Stimulated activated effector memory CD8-positive, alpha-beta T cell treated with anti-CD3 and anti-CD28 coated beads, Interleukin-12 subunit alpha, Interleukin-12 subunit beta, amount 100 ng/mL, for 72 hours (primary cell): Measurements from ENCODE around the gene TSPY4.
"Not testable (repeated sequence)": the region's sequence is repeated elsewhere in the genome, so short reads cannot be mapped to it uniquely, and the experiment has no call there.

Source experiments
- ATAC-seq: fragments of 150-1000 bp; cut with Tn5 transposase; 2 replicates; pipeline ENCODE4 v1.10.0; 2021
- DNase-seq, 2 donors: peaks; one replicate each; pipeline ENCODE4 v3.0.0; 2021 to 2022; ENCODE audit warnings: low spot score in 2 of 2
- H3K27ac Mint-ChIP-seq: one replicate; pipeline ENCODE4 v1.8.0; 2022; ENCODE audit warnings: mild to moderate bottlenecking, mixed read lengths
- H3K36me3 Mint-ChIP-seq: one replicate; pipeline ENCODE4 v1.8.0; 2022; ENCODE audit warnings: mild to moderate bottlenecking, mixed read lengths
- H3K4me1 Mint-ChIP-seq: one replicate; pipeline ENCODE4 v1.8.0; 2022; ENCODE audit warnings: mixed read lengths
- H3K4me3 Mint-ChIP-seq: one replicate; pipeline ENCODE4 v1.8.0; 2022; ENCODE audit warnings: mild to moderate bottlenecking, mixed read lengths
- H3K9me3 Mint-ChIP-seq: one replicate; pipeline ENCODE4 v1.8.0; 2022; ENCODE audit warnings: mixed read lengths

TSPY4 gene

GRCh38 chrY:9337164-9337563 is at the start of gene TSPY4:
Gene TSPY4, plus strand, starts transcription at chrY:9337464. Its CDS starts 46 bp downstream, at chrY:9337510.
- H3K36me3 Mint-ChIP-seq, H3K9me3 Mint-ChIP-seq, DNase-seq, H3K27ac Mint-ChIP-seq, H3K4me1 Mint-ChIP-seq, ATAC-seq, H3K4me3 Mint-ChIP-seq: not testable (repeated sequence)

GRCh38 chrY:9320996-9321395 is 16.3 kb upstream of the TSPY4 start:
- Mint-ChIP-seq H3K36me3 (no peaks in the 10 kb centered on the region), H3K27ac (no peak overlapping the region), H3K4me1 (no peaks in the 10 kb centered on the region), H3K9me3 (peaks cover 3% of the 10 kb centered on the region), H3K4me3 (no peak overlapping the region)
- ATAC-seq (no peak), DNase-seq (no peak)

GRCh38 chrY:9357497-9357896 is 20.2 kb downstream of the TSPY4 start, which contains the start of gene TSPY8:
Gene TSPY8, plus strand, starts transcription at chrY:9357797. Its CDS starts 46 bp downstream, at chrY:9357843.
- H3K27ac Mint-ChIP-seq, DNase-seq, ATAC-seq, H3K36me3 Mint-ChIP-seq, H3K4me1 Mint-ChIP-seq, H3K9me3 Mint-ChIP-seq, H3K4me3 Mint-ChIP-seq: not testable (repeated sequence)
